Endothelial cell of umbilical vein (primary cell): ENCODE measurements around the gene CHCHD3. TPM values are rescaled to one million over a fixed set of nuclear protein-coding genes. Genes with fewer than 3 reads are reported as not detected.

Experiments used
- BruUV-seq: library from RNA; stranded (reverse); fragments of 400-500 nt; replicated peaks from 2 replicates; lab custom pipeline; 2021; lab: Mats Ljungman, UMichigan
- CTCF ChIA-PET: fragments of 300-600, 350-600 bp; sonication (Branson Sonifier 250); formaldehyde crosslinking; loops from one replicate; lab custom pipeline; 2021; ENCODE audit warnings: antibody characterized with exemption, inconsistent platforms; lab: Charles Lee
- POLR2A ChIA-PET: fragments of 300-600, 350-600 bp; sonication (Branson Sonifier 250); formaldehyde crosslinking; loops from one replicate; lab custom pipeline; 2021; ENCODE audit warnings: antibody characterized with exemption, inconsistent platforms; lab: Charles Lee
- DNase-seq: peaks from one replicate; pipeline ENCODE4 v3.0.0-alpha.2; 2011; ENCODE audit warnings: low read depth, low spot score
- FAIRE-seq: peaks from 2 replicates; lab custom pipeline; 2011; peaks lifted over from hg19 to GRCh38; lab: Jason Lieb, UNC
- H2AFZ ChIP-seq: 2 replicates; pipeline ENCODE4 v1.6.0; 2012; ENCODE audit warnings: low read depth, low read length, control low read depth, inconsistent platforms
- H3K27ac ChIP-seq: 2 replicates; pipeline ENCODE4 v1.5.1; 2011; ENCODE audit warnings: low read depth, mild to moderate bottlenecking, control low read depth, low read length, moderate library complexity; ENCODE audit not compliant: insufficient read depth
- H3K27me3 ChIP-seq, 2 experiments: 2 replicates each; pipeline versions ENCODE4 v1.6.0 to v1.6.1; 2011; ENCODE audit warnings: low read length in 2 of 2, mixed read lengths in 1 of 2; ENCODE audit not compliant: control insufficient read depth in 2 of 2, insufficient read depth in 2 of 2
- H3K36me3 ChIP-seq, 2 experiments: 2 replicates in 1 of 2; 3 replicates in 1 of 2; pipeline ENCODE4 v1.5.1; 2011; ENCODE audit warnings: low read length in 2 of 2, mild to moderate bottlenecking in 1 of 2, moderate library complexity in 1 of 2; ENCODE audit not compliant: control insufficient read depth in 2 of 2, insufficient read depth in 2 of 2; ENCODE audit errors: extremely low read depth in 1 of 2
- H3K4me1 ChIP-seq: 3 replicates; pipeline ENCODE4 v1.5.1; 2011; ENCODE audit warnings: mild to moderate bottlenecking, low read length; ENCODE audit not compliant: control insufficient read depth, insufficient read depth; ENCODE audit errors: extremely low read depth
- H3K4me2 ChIP-seq: 2 replicates; pipeline ENCODE4 v1.6.1; 2011; ENCODE audit warnings: low read length, control low read depth, mixed read lengths; ENCODE audit not compliant: insufficient read depth
- H3K4me3 ChIP-seq, 3 experiments: fragments of 200-600 bp in 1 of 3; sonication (generic), shearing (Covaris generic) in 1 of 3; replicated peaks in 1 of 3; 2 replicates each; pipeline ENCODE4 v1.5.1; 2011 to 2016; ENCODE audit warnings: control low read depth in 3 of 3, low read length in 3 of 3, mild to moderate bottlenecking in 2 of 3, inconsistent platforms in 1 of 3, low read depth in 1 of 3, moderate library complexity in 1 of 3; ENCODE audit not compliant: insufficient read depth in 1 of 3
- H3K79me2 ChIP-seq: 2 replicates; pipeline ENCODE4 v1.6.0; 2012; ENCODE audit warnings: low read length, inconsistent platforms; ENCODE audit not compliant: control insufficient read depth, insufficient read depth
- H3K9ac ChIP-seq: replicated peaks from 2 replicates; pipeline ENCODE3; 2011; ENCODE audit warnings: low read length, control low read depth; ENCODE audit not compliant: insufficient read depth; ENCODE audit errors: extremely low read depth
- H3K9me1 ChIP-seq: replicated peaks from 3 replicates; pipeline ENCODE4 v1.6.0; 2011; ENCODE audit warnings: mild to moderate bottlenecking, low read length; ENCODE audit not compliant: control insufficient read depth, insufficient read depth; ENCODE audit errors: extremely low read depth
- H3K9me3 ChIP-seq: replicated peaks from 2 replicates; pipeline ENCODE4 v1.5.1; 2012; ENCODE audit warnings: low read length, inconsistent platforms; ENCODE audit not compliant: control insufficient read depth, insufficient read depth
- H4K20me1 ChIP-seq: replicated peaks from 2 replicates; pipeline ENCODE3; 2011; ENCODE audit warnings: mild to moderate bottlenecking, low read length; ENCODE audit not compliant: control insufficient read depth, insufficient read depth; ENCODE audit errors: extremely low read depth
- EZH2 ChIP-seq: IDR thresholded peaks from 2 replicates; pipeline ENCODE4 v1.6.1; 2012; ENCODE audit warnings: borderline replicate concordance, low read depth, mild to moderate bottlenecking, moderate library complexity, low read length, inconsistent platforms; ENCODE audit not compliant: severe bottlenecking
- FOS ChIP-seq: IDR thresholded peaks from 2 replicates; pipeline ENCODE4 v1.6.1; 2011; ENCODE audit warnings: mild to moderate bottlenecking, low read length, moderate library complexity, borderline replicate concordance; ENCODE audit not compliant: insufficient read depth
- GATA2 ChIP-seq: IDR thresholded peaks from 2 replicates; pipeline ENCODE4 v1.7.0; 2011; ENCODE audit warnings: low read depth, mild to moderate bottlenecking, moderate library complexity, mixed read lengths, low read length; ENCODE audit not compliant: insufficient read length, insufficient read depth
- JUN ChIP-seq: IDR thresholded peaks from 2 replicates; pipeline ENCODE4 v1.6.1; 2011; ENCODE audit warnings: borderline replicate concordance, low read depth; ENCODE audit not compliant: insufficient read length, insufficient read depth
- MYC ChIP-seq: IDR thresholded peaks from one replicate; pipeline ENCODE4 v1.6.1; 2011; ENCODE audit warnings: mild to moderate bottlenecking, low read depth, low read length
- POLR2A ChIP-seq: IDR thresholded peaks from 2 replicates; pipeline ENCODE4 v1.6.1; 2012; ENCODE audit warnings: low read depth, mild to moderate bottlenecking, control low read depth, low read length
- POLR2AphosphoS5 ChIP-seq: IDR thresholded peaks from 2 replicates; pipeline ENCODE4 v1.6.1; 2012; ENCODE audit warnings: low read depth, mild to moderate bottlenecking, control low read depth, low read length, moderate library complexity; ENCODE audit not compliant: insufficient read depth
- dilution Hi-C: fragments of 300-500 bp; cut with MboI; formaldehyde crosslinking; loops from one replicate; pipeline ENCODE4 v1.15.0; 2019; ENCODE audit warnings: low sequenced_read_pairs; ENCODE audit not compliant: extremely low pct_ligation_motif_present
- intact Hi-C: fragments of 100-400 bp; cut with micrococcal nuclease; formaldehyde crosslinking; loops from one replicate; pipeline ENCODE4 v1.10.0; 2022
- polyA plus RNA-seq, 4 experiments: library from polyadenylated mRNA; depleted of rRNA in 3 of 4; stranded (reverse) in 3 of 4; unstranded in 1 of 4; fragments of >200 nt; gene quantifications; 2 replicates each; pipeline versions ENCODE4 v1.2.1 to v1.2.3, GENCODE V29; 2011 to 2012; ENCODE audit warnings: missing spikeins in 1 of 4
- total RNA-seq: library from RNA; stranded (reverse); gene quantifications from 2 replicates; pipeline ENCODE4 v1.2.3, GENCODE V29; 2021
- TF ChIP-seq, protein P1 (sequence below), 2 donors: IDR thresholded peaks; 1 replicate in 1 of 2; 2 replicates in 1 of 2; pipeline ENCODE4 v1.5.1; 2011; ENCODE audit warnings: low read length in 2 of 2, mild to moderate bottlenecking in 2 of 2, moderate library complexity in 2 of 2, control low read depth in 1 of 2, inconsistent platforms in 1 of 2, low read depth in 1 of 2; ENCODE audit not compliant: insufficient read depth in 1 of 2; ENCODE audit errors: extremely low read depth in 1 of 2
- TF ChIP-seq, protein P2 (sequence below): IDR thresholded peaks from 2 replicates; pipeline ENCODE4 v1.6.1; 2011; ENCODE audit not compliant: insufficient read depth, insufficient read length

CHCHD3 gene
- total and polyA plus RNA-seq, 2 donors (not counting 3 experiments of a cell fraction or from before 2014, with no cell fraction given), result 22.0 to 63.7 TPM

DNA sequence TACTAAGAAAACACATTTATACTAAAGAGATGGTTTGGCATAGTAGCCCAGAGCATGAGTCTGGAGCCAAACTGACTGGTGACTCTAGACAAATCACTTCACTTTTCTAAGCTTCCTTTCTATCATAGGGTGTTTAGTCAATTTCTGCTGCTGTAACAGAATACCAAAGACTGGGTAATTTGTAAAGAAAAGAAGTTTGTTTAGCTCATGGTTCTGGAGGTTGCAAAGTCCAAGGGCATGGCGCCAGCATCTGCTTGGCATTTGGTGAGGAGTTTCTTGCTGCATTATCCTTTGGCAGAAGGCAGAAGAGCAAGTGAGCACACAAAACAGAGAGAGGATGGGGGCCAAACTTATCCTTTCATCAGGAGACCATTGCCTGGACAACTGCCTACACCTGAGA is 146.3 kb downstream of the CHCHD3 start:
- no peak for TF ChIP-seq GATA2
- TF ChIP-seq, protein P1, sequence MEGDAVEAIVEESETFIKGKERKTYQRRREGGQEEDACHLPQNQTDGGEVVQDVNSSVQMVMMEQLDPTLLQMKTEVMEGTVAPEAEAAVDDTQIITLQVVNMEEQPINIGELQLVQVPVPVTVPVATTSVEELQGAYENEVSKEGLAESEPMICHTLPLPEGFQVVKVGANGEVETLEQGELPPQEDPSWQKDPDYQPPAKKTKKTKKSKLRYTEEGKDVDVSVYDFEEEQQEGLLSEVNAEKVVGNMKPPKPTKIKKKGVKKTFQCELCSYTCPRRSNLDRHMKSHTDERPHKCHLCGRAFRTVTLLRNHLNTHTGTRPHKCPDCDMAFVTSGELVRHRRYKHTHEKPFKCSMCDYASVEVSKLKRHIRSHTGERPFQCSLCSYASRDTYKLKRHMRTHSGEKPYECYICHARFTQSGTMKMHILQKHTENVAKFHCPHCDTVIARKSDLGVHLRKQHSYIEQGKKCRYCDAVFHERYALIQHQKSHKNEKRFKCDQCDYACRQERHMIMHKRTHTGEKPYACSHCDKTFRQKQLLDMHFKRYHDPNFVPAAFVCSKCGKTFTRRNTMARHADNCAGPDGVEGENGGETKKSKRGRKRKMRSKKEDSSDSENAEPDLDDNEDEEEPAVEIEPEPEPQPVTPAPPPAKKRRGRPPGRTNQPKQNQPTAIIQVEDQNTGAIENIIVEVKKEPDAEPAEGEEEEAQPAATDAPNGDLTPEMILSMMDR (IDR thresholded peaks at IDR 0.05; ENCODE audit: extremely low read depth in 1 of 2, insufficient read depth in 1 of 2, low read depth in 1 of 2, low read length in 2 of 2), result no peak
- TF ChIP-seq POLR2AphosphoS5, result no peak
- TF ChIP-seq FOS, result no peak
- TF ChIP-seq, protein P2, sequence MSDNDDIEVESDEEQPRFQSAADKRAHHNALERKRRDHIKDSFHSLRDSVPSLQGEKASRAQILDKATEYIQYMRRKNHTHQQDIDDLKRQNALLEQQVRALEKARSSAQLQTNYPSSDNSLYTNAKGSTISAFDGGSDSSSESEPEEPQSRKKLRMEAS, result no peak
- no peak for TF ChIP-seq POLR2A
- TF ChIP-seq MYC, result no peak
- no peak for TF ChIP-seq JUN
- TF ChIP-seq EZH2, result no peak
- H3K9ac ChIP-seq, result no peak overlapping the region
- intact Hi-C loops, result no loop called here
- no peaks in the 10 kb centered on the region for H3K36me3 ChIP-seq
- DNase-seq (no peak), FAIRE-seq (no peak)
- no peaks in the 10 kb centered on the region for H3K79me2 ChIP-seq
- no peaks in the 10 kb centered on the region for H4K20me1 ChIP-seq
- H3K27me3 ChIP-seq, result no peaks in the 10 kb centered on the region
- no peak overlapping the region for H3K4me2 ChIP-seq
- H2AFZ ChIP-seq, result no peak overlapping the region
- H3K9me1 ChIP-seq, result no peaks in the 10 kb centered on the region
- dilution Hi-C loops, result no loop called here
- BruUV-seq, result no TSS peak
- no peaks in the 10 kb centered on the region for H3K9me3 ChIP-seq
- CTCF ChIA-PET, result no interaction called here
- POLR2A ChIA-PET, result no interaction called here
- H3K4me3 ChIP-seq, result no peak overlapping the region
- no peaks in the 10 kb centered on the region for H3K4me1 ChIP-seq
- H3K27ac ChIP-seq, result no peak overlapping the region
